Measurements from ENCODE around the gene NPHP1. TPM values are rescaled to one million over a fixed set of nuclear protein-coding genes. Genes with fewer than 3 reads are reported as not detected.
"Not testable (repeated sequence)": the region's sequence is repeated elsewhere in the genome, so short reads cannot be mapped to it uniquely, and the experiment has no call there.

Gene NPHP1
- total and polyA plus RNA-seq, 3 experiments from 2014 or later = 1.0 to 2.5 (median 1.9) TPM

GRCh38 chr2:110100880-110101279 is 103.9 kb downstream of the NPHP1 start:
- H3K9me3 Mint-ChIP-seq; H3K36me3 Mint-ChIP-seq; H3K27ac Mint-ChIP-seq; H3K36me3 ChIP-seq (ENCODE audit: insufficient read depth, low read length); H3K4me1 ChIP-seq (ENCODE audit: insufficient read depth, low read length); H3K4me3 ChIP-seq (ENCODE audit: low read length); POLR2A ChIA-PET; H3K4me3 Mint-ChIP-seq; H3K4me1 Mint-ChIP-seq; H3K9me3 ChIP-seq (ENCODE audit: low read length); CTCF ChIA-PET; H3K27me3 ChIP-seq (ENCODE audit: insufficient read depth, low read length, poor library complexity, severe bottlenecking); H3K27ac ChIP-seq (ENCODE audit: low read depth, low read length); DNase-seq: not testable (repeated sequence)
- H3K27me3 Mint-ChIP-seq = peaks cover 7 to 37% of the 10 kb centered on the region in 2 donors

GRCh38 chr2:110100480-110100879 is 104.3 kb downstream of the NPHP1 start:
- Histone ChIP-seq H3K4me1 (ENCODE audit: insufficient read depth, low read length) (no peaks in the 10 kb centered on the region), H3K27me3 (ENCODE audit: insufficient read depth, low read length, poor library complexity, severe bottlenecking) (no peaks in the 10 kb centered on the region), H3K36me3 (ENCODE audit: insufficient read depth, low read length) (no peaks in the 10 kb centered on the region), H3K27ac (ENCODE audit: low read depth, low read length) (no peak overlapping the region), H3K9me3 (ENCODE audit: low read length) (no peaks in the 10 kb centered on the region), H3K4me3 (ENCODE audit: low read length) (no peak overlapping the region)
- Mint-ChIP-seq H3K9me3 (no peaks in the 10 kb centered on the region), H3K36me3 (no peaks in the 10 kb centered on the region), H3K27me3 (peaks cover 10 to 34% of the 10 kb centered on the region in 2 donors), H3K4me3 (no peak overlapping the region), H3K4me1 (peaks cover 0 to 2% (median 0%) of the 10 kb centered on the region in 3 donors), H3K27ac (no peak overlapping the region)
- CTCF ChIA-PET = no interaction called here
- DNase-seq = no peak
- POLR2A ChIA-PET = no interaction called here

GRCh38 chr2:110099471-110100225 is 105.2 kb downstream of the NPHP1 start:
- Histone ChIP-seq H3K9me3 (ENCODE audit: low read length) (no peaks in the 10 kb centered on the region), H3K4me1 (ENCODE audit: insufficient read depth, low read length) (no peaks in the 10 kb centered on the region), H3K27ac (ENCODE audit: low read depth, low read length) (no peak overlapping the region), H3K27me3 (ENCODE audit: insufficient read depth, low read length, poor library complexity, severe bottlenecking) (no peaks in the 10 kb centered on the region), H3K36me3 (ENCODE audit: insufficient read depth, low read length) (no peaks in the 10 kb centered on the region), H3K4me3 (ENCODE audit: low read length) (no peak overlapping the region)
- POLR2A ChIA-PET = no interaction called here
- no peaks in the 10 kb centered on the region for H3K9me3 Mint-ChIP-seq
- no peaks in the 10 kb centered on the region for H3K36me3 Mint-ChIP-seq
- H3K4me3 Mint-ChIP-seq = no peak overlapping the region
- no peak for DNase-seq
- peak overlapping the region in 1 of 8 donors; percentile 47 for H3K27ac Mint-ChIP-seq
- H3K27me3 Mint-ChIP-seq = peaks cover 10 to 26% of the 10 kb centered on the region in 2 donors
- H3K4me1 Mint-ChIP-seq = peaks cover 0 to 2% (median 0%) of the 10 kb centered on the region in 3 donors
- CTCF ChIA-PET = no interaction called here

DNA sequence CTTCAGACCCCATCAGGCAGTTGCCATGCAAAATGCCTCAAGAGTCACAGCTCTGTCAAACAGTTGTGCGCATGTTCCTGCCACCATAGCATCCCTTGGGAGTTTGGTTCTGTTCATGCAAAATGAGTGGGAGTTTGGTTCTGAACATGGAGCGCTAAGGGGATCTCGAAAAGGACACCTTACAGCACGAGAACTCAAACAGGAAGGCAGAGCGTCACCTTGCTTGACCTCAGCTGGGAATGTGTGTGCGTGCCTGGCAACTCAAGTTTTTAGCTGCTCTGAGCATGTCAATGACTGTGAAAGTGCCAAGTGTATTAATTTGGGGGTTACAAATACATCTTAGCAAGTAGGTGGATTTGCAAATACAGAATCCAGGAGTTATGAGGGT is 105.8 kb downstream of the NPHP1 start:
- no peaks in the 10 kb centered on the region for H3K9me3 Mint-ChIP-seq
- no peaks in the 10 kb centered on the region for H3K36me3 Mint-ChIP-seq
- ChIA-PET POLR2A (no interaction called here), CTCF (no interaction called here)
- no peak overlapping the region for H3K4me3 Mint-ChIP-seq
- peaks cover 10 to 20% of the 10 kb centered on the region in 2 donors for H3K27me3 Mint-ChIP-seq
- no peak overlapping the region for H3K27ac ChIP-seq (ENCODE audit: low read depth, low read length)
- H3K4me1 Mint-ChIP-seq = peaks cover 0 to 2% (median 0%) of the 10 kb centered on the region in 3 donors
- no peak overlapping the region for H3K4me3 ChIP-seq (ENCODE audit: low read length)
- no peaks in the 10 kb centered on the region for H3K4me1 ChIP-seq (ENCODE audit: insufficient read depth, low read length)
- no peak for DNase-seq
- H3K36me3 ChIP-seq (ENCODE audit: insufficient read depth, low read length) = no peaks in the 10 kb centered on the region
- H3K27ac Mint-ChIP-seq = no peak overlapping the region
- H3K9me3 ChIP-seq (ENCODE audit: low read length) = no peaks in the 10 kb centered on the region
- H3K27me3 ChIP-seq (ENCODE audit: insufficient read depth, low read length, poor library complexity, severe bottlenecking) = no peaks in the 10 kb centered on the region

DNA sequence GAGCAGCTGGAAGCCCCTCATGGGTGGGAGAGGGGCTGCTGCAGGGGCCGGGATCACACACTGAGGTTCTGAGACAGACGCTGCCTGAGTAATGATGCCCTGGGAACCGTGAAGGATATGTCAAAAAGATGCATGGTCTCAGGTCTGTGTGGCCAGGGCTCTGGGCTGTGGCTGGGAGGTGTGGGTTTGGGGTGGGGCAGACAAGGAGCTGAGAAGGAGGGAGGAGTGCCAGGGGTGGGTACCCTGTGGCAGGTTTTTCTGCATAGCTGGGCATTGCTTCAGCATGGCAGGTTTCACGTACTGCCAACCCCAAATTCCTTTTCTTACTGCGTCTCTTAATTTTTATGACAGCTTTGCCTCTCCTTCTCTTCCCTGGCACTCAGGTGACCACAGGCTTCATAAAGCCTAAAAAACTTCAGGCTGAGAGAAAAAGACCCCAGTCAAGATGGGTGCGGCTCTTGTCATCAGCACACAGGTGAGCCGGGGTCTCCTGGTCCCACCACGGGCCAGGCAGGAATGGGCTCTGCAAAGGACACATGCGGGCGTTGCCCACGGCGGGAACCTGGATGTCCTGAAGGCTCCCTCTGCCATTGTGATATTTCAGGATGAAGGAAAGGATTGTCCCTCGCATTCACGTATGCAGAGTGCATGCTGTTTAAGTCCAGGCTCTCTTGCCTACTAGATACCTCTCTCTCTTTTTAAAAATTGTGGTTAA is 107.2 kb downstream of the NPHP1 start:
- DNase-seq = no peak
- Histone ChIP-seq H3K27ac (ENCODE audit: low read depth, low read length) (no peak overlapping the region), H3K36me3 (ENCODE audit: insufficient read depth, low read length) (no peaks in the 10 kb centered on the region), H3K4me1 (ENCODE audit: insufficient read depth, low read length) (no peaks in the 10 kb centered on the region), H3K27me3 (ENCODE audit: insufficient read depth, low read length, poor library complexity, severe bottlenecking) (no peaks in the 10 kb centered on the region), H3K9me3 (ENCODE audit: low read length) (no peaks in the 10 kb centered on the region), H3K4me3 (ENCODE audit: low read length) (no peak overlapping the region)
- POLR2A ChIA-PET = no interaction called here
- Mint-ChIP-seq H3K36me3 (no peaks in the 10 kb centered on the region), H3K27me3 (peaks cover 7 to 13% of the 10 kb centered on the region in 2 donors), H3K9me3 (no peaks in the 10 kb centered on the region), H3K4me3 (no peak overlapping the region), H3K4me1 (peaks cover 0 to 2% (median 0%) of the 10 kb centered on the region in 3 donors), H3K27ac (no peak overlapping the region)
- CTCF ChIA-PET = no interaction called here

GRCh38 chr2:110095994-110096633 is 108.7 kb downstream of the NPHP1 start:
- DNase-seq = no peak
- Mint-ChIP-seq H3K4me3 (no peak overlapping the region), H3K9me3 (no peaks in the 10 kb centered on the region), H3K27ac (no peak overlapping the region), H3K36me3 (no peaks in the 10 kb centered on the region), H3K4me1 (no peaks in the 10 kb centered on the region), H3K27me3 (peaks cover 0 to 5% of the 10 kb centered on the region in 2 donors)
- Histone ChIP-seq H3K36me3 (ENCODE audit: insufficient read depth, low read length) (no peaks in the 10 kb centered on the region), H3K27ac (ENCODE audit: low read depth, low read length) (no peak overlapping the region), H3K4me1 (ENCODE audit: insufficient read depth, low read length) (no peaks in the 10 kb centered on the region), H3K9me3 (ENCODE audit: low read length) (no peaks in the 10 kb centered on the region), H3K27me3 (ENCODE audit: insufficient read depth, low read length, poor library complexity, severe bottlenecking) (no peaks in the 10 kb centered on the region), H3K4me3 (ENCODE audit: low read length) (no peak overlapping the region)
- POLR2A ChIA-PET = no interaction called here
- CTCF ChIA-PET = no interaction called here

DNA sequence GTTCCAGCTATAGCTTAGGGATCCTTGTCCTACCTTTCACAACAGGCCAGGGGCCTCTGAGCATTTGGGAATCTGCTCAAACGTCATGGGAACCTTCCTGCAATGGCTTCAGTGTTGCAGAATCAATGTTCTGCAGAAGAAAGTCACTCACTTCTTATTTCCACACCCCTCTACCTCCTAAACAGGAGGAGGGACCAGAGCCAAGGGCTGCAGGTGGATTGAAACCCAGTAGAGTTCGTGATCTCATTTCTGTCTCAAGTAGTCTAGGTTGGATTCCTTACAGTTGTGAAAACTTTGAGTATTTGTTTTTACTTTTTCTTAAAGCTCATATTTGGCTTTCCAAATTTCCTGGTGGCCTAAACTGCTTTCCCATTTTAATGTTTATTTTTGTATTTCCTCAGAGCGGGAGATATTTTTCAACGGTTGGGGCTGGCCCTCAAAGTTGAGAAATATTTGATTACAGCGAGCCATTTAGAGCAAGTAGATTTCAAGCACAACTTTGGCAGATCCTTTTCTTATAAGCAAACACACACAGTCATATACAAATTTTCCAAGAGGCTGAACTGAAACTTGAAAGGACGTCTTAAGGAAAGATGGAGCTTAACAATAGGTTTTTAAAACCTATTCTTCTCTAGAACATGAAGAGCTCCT is 109.8 kb downstream of the NPHP1 start:
- H3K27ac ChIP-seq (ENCODE audit: low read depth, low read length); H3K27ac Mint-ChIP-seq; H3K9me3 Mint-ChIP-seq; H3K27me3 Mint-ChIP-seq; H3K36me3 Mint-ChIP-seq; H3K9me3 ChIP-seq (ENCODE audit: low read length); H3K27me3 ChIP-seq (ENCODE audit: insufficient read depth, low read length, poor library complexity, severe bottlenecking); DNase-seq; H3K36me3 ChIP-seq (ENCODE audit: insufficient read depth, low read length); CTCF ChIA-PET; H3K4me3 Mint-ChIP-seq; POLR2A ChIA-PET; H3K4me1 Mint-ChIP-seq; H3K4me3 ChIP-seq (ENCODE audit: low read length); H3K4me1 ChIP-seq (ENCODE audit: insufficient read depth, low read length): not testable (repeated sequence)

- CTCF ChIA-PET; H3K9me3 ChIP-seq (ENCODE audit: low read length); H3K27ac ChIP-seq (ENCODE audit: low read depth, low read length); H3K9me3 Mint-ChIP-seq; H3K27me3 Mint-ChIP-seq; H3K36me3 ChIP-seq (ENCODE audit: insufficient read depth, low read length); POLR2A ChIA-PET; H3K4me3 Mint-ChIP-seq; H3K4me3 ChIP-seq (ENCODE audit: low read length); DNase-seq; H3K36me3 Mint-ChIP-seq; H3K4me1 ChIP-seq (ENCODE audit: insufficient read depth, low read length); H3K4me1 Mint-ChIP-seq; H3K27ac Mint-ChIP-seq; H3K27me3 ChIP-seq (ENCODE audit: insufficient read depth, low read length, poor library complexity, severe bottlenecking): not testable (repeated sequence)
These were observed 110.9 kb downstream of the NPHP1 start for GRCh38 chr2:110093924-110094323.

Measured in CD8-positive, alpha-beta memory T cell (primary cell).